Right cardiac atrium (tissue), 5 donors: ENCODE data around the gene TRIM34. TPM values are rescaled to one million over a fixed set of nuclear protein-coding genes. Genes with fewer than 3 reads are reported as not detected.
"Not testable (repeated sequence)": the region's sequence is repeated elsewhere in the genome, so short reads cannot be mapped to it uniquely, and the experiment has no call there.

ENCODE experiments used
- ATAC-seq, 2 donors: fragments of 200-7000 bp; cut with Tn5 transposase; one replicate each; pipeline versions ENCODE4 v1.8.0 to v1.9.1; 2020; ENCODE audit warnings: moderate library complexity in 2 of 2, mild to moderate bottlenecking in 1 of 2
- DNase-seq, 3 donors: peaks; one replicate each; pipeline ENCODE4 v3.0.0-alpha.2; 2020
- H3K27ac ChIP-seq: one replicate; pipeline ENCODE4 v1.5.1; 2013; ENCODE audit warnings: mild to moderate bottlenecking, low read length, control low read depth, moderate library complexity
- H3K27me3 ChIP-seq: one replicate; pipeline ENCODE4 v1.6.1; 2013; ENCODE audit not compliant: control insufficient read depth, insufficient read depth
- H3K4me1 ChIP-seq: one replicate; pipeline ENCODE4 v1.6.1; 2013; ENCODE audit warnings: low read length; ENCODE audit not compliant: control insufficient read depth, insufficient read depth
- H3K4me3 ChIP-seq: one replicate; pipeline ENCODE4 v1.5.1; 2013; ENCODE audit warnings: low read length, control low read depth
- H3K9me3 ChIP-seq: one replicate; pipeline ENCODE4 v1.6.1; 2013; ENCODE audit warnings: low read length; ENCODE audit not compliant: control insufficient read depth
- WGBS: extraction: QIAGEN DNeasy Blood & Tissue Kit; methylation state at CpG from one replicate; pipeline ENCODE4 v1.1.7; 2013; 5-methylcytosine and 5-hydroxymethylcytosine counted together
- intact Hi-C, 4 donors: fragments of 100-400 bp; cut with DNase I; formaldehyde crosslinking; loops; one replicate each; pipeline versions ENCODE4 v1.11.0 to v1.14.0; 2022 to 2023
- polyA plus RNA-seq: library from polyadenylated mRNA; stranded (reverse); fragments of 200-250 nt; gene quantifications from one replicate; pipeline ENCODE4 v1.2.3, GENCODE V29; 2013
- total RNA-seq, 4 donors: library from RNA; stranded (reverse); fragmentation: NEBNext Ultra II Directional; extraction: Animal tissue kit (Norgen Biotek cat#: 25700); gene quantifications; one replicate each; pipeline ENCODE4 v1.2.1, GENCODE V29; 2021
- donor health status: healthy with polysubstance abuse.
- donor health status: DM: no; HTN: yes; CAD: no.
- donor health status: DM: no; HTN: no; CAD: no.
- donor health status: DM: no; HTN: yes; CAD: no; lungs with severe emphysema.
- donor health status: DM: yes; HTN: yes; CAD: no.

The TRIM34 gene
- total and polyA plus RNA-seq, 5 donors, result 1.8 to 3.5 (median 2.5) TPM

GRCh38 chr11:5621580-5621979 lies 3.2 kb upstream of the TRIM34 start:
- no peak overlapping the region for H3K4me3 ChIP-seq
- intact Hi-C loops, result no loop called here
- peak overlapping the region; percentile 13 for H3K27ac ChIP-seq

GRCh38 chr11:5622802-5623201 lies 2.0 kb upstream of the TRIM34 start:
- 98% methylated on average over 3 of the region's 3 CpGs for WGBS
- H3K4me3 ChIP-seq, result no peak overlapping the region
- no peak overlapping the region for H3K27ac ChIP-seq
- peaks cover 8% of the 10 kb centered on the region for H3K4me1 ChIP-seq
- no peaks in the 10 kb centered on the region for H3K9me3 ChIP-seq
- H3K27me3 ChIP-seq, result no peaks in the 10 kb centered on the region
- intact Hi-C loops, result no loop called here
- ATAC-seq (no peak), DNase-seq (no peak)

More at GRCh38 chr11:5621580-5621979, 3.2 kb upstream of the TRIM34 start:
- Histone ChIP-seq H3K27me3 (no peaks in the 10 kb centered on the region), H3K4me1 (peaks cover 8% of the 10 kb centered on the region), H3K9me3 (no peaks in the 10 kb centered on the region)
- DNase-seq, result no peak
- no peak for ATAC-seq

GRCh38 chr11:5625281-5625680 lies 480 bp downstream of the TRIM34 start:
- H3K27me3 ChIP-seq, result no peaks in the 10 kb centered on the region
- H3K4me1 ChIP-seq, result peaks cover 10% of the 10 kb centered on the region
- no peak for DNase-seq
- H3K27ac ChIP-seq, result no peak overlapping the region
- ATAC-seq, result no peak
- 12% methylated on average over 4 of the region's 4 CpGs for WGBS
- H3K9me3 ChIP-seq, result no peaks in the 10 kb centered on the region
- peak overlapping the region; percentile 94 for H3K4me3 ChIP-seq
- intact Hi-C loops, result no loop called here

- intact Hi-C loops, result no loop called here
- no peak for ATAC-seq
- 83% methylated on average over 5 of the region's 5 CpGs for WGBS
- Histone ChIP-seq H3K27me3 (no peaks in the 10 kb centered on the region), H3K4me1 (peaks cover 4% of the 10 kb centered on the region), H3K27ac (no peak overlapping the region), H3K4me3 (no peak overlapping the region), H3K9me3 (no peaks in the 10 kb centered on the region)
- DNase-seq, result no peak
These were observed 1.4 kb downstream of the TRIM34 start for GRCh38 chr11:5626196-5626595.

GRCh38 chr11:5631417-5631816 lies 6.6 kb downstream of the TRIM34 start:
- Histone ChIP-seq H3K27ac (no peak overlapping the region), H3K9me3 (no peaks in the 10 kb centered on the region), H3K27me3 (no peaks in the 10 kb centered on the region), H3K4me3 (no peak overlapping the region), H3K4me1 (peaks cover 3% of the 10 kb centered on the region)
- WGBS, result 85% methylated on average over 2 of the region's 2 CpGs
- intact Hi-C loops, result no loop called here
- no peak for DNase-seq
- no peak for ATAC-seq

- H3K4me1 ChIP-seq, result peaks cover 3% of the 10 kb centered on the region
- DNase-seq, result no peak
- H3K27ac ChIP-seq, result no peak overlapping the region
- H3K4me3 ChIP-seq, result no peak overlapping the region
- 82% methylated on average over 5 of the region's 5 CpGs for WGBS
- no peaks in the 10 kb centered on the region for H3K9me3 ChIP-seq
- intact Hi-C loops, result no loop called here
- H3K27me3 ChIP-seq, result no peaks in the 10 kb centered on the region
- no peak for ATAC-seq
These were observed 7.3 kb downstream of the TRIM34 start for GRCh38 chr11:5631969-5632635.

GRCh38 chr11:5639953-5640352 lies 15.2 kb downstream of the TRIM34 start:
- no peak for DNase-seq
- 91% methylated on average over 1 of the region's 1 CpG for WGBS
- intact Hi-C loops, result no loop called here
- Histone ChIP-seq H3K27ac (no peak overlapping the region), H3K27me3 (no peaks in the 10 kb centered on the region), H3K4me1 (no peaks in the 10 kb centered on the region), H3K4me3 (no peak overlapping the region), H3K9me3 (no peaks in the 10 kb centered on the region)
- no peak for ATAC-seq

- H3K9me3 ChIP-seq, result no peaks in the 10 kb centered on the region
- no peak for DNase-seq
- intact Hi-C loops, result no loop called here
- H3K27ac ChIP-seq, result no peak overlapping the region
- no peaks in the 10 kb centered on the region for H3K4me1 ChIP-seq
- H3K27me3 ChIP-seq, result no peaks in the 10 kb centered on the region
- ATAC-seq, result no peak
- H3K4me3 ChIP-seq, result no peak overlapping the region
These were observed 18.8 kb downstream of the TRIM34 start for GRCh38 chr11:5643585-5643984.

GRCh38 chr11:5646139-5646538 lies 21.3 kb downstream of the TRIM34 start:
- Histone ChIP-seq H3K27me3 (no peaks in the 10 kb centered on the region), H3K9me3 (no peaks in the 10 kb centered on the region), H3K4me1 (no peaks in the 10 kb centered on the region), H3K4me3 (no peak overlapping the region), H3K27ac (no peak overlapping the region)
- WGBS, result 90% methylated on average over 3 of the region's 3 CpGs
- intact Hi-C loops, result no loop called here
- no peak for ATAC-seq
- no peak for DNase-seq

- H3K9me3 ChIP-seq, result no peaks in the 10 kb centered on the region
- intact Hi-C loops, result no loop called here
- ATAC-seq (no peak), DNase-seq (no peak)
- no peak overlapping the region for H3K27ac ChIP-seq
- no peak overlapping the region for H3K4me3 ChIP-seq
- H3K4me1 ChIP-seq, result no peaks in the 10 kb centered on the region
- WGBS, result 96% methylated on average over 4 of the region's 4 CpGs
- H3K27me3 ChIP-seq, result no peaks in the 10 kb centered on the region
These were observed 30.7 kb downstream of the TRIM34 start for GRCh38 chr11:5655474-5655873.

GRCh38 chr11:5656956-5657355 lies 32.2 kb downstream of the TRIM34 start:
- ATAC-seq, H3K4me3 ChIP-seq, intact Hi-C loops, H3K4me1 ChIP-seq, H3K27me3 ChIP-seq, H3K27ac ChIP-seq, DNase-seq, H3K9me3 ChIP-seq: not testable (repeated sequence)
- 98% methylated on average over 2 of the region's 2 CpGs for WGBS

GRCh38 chr11:5658318-5658717 lies 33.5 kb downstream of the TRIM34 start:
- intact Hi-C loops, result no loop called here
- WGBS, result 91% methylated on average over 5 of the region's 5 CpGs
- Histone ChIP-seq H3K4me3 (no peak overlapping the region), H3K4me1 (no peaks in the 10 kb centered on the region), H3K27me3 (no peaks in the 10 kb centered on the region), H3K9me3 (no peaks in the 10 kb centered on the region), H3K27ac (no peak overlapping the region)
- no peak for ATAC-seq
- DNase-seq, result no peak
